Psoas muscle (tissue), 8 donors: ENCODE data around the gene SLBP. TPM values are rescaled to one million over a fixed set of nuclear protein-coding genes. Genes with fewer than 3 reads are reported as not detected.

Experiments used
- ATAC-seq, 4 donors: fragments of 200-7000 bp; cut with Tn5 transposase; one replicate each; pipeline ENCODE4 v1.9.1; 2020; ENCODE audit warnings: moderate library complexity in 3 of 4, mild to moderate bottlenecking in 2 of 4
- DNase-seq, 2 donors: peaks; one replicate each; pipeline ENCODE4 v3.0.0-alpha.2; 2020
- H3K27ac ChIP-seq: fragments of 200-600 bp; one replicate; pipeline ENCODE4 v1.8.0; 2022
- H3K27me3 ChIP-seq, 3 donors: fragments of 200-600 bp in 1 of 3; one replicate each; pipeline versions ENCODE4 v1.6.1 to v1.8.0; 2013 to 2022; ENCODE audit warnings: low read length in 2 of 3, mild to moderate bottlenecking in 2 of 3, moderate library complexity in 1 of 3; ENCODE audit not compliant: insufficient read depth in 3 of 3
- H3K36me3 ChIP-seq, 2 donors: fragments of 200-600 bp in 1 of 2; one replicate each; pipeline versions ENCODE4 v1.6.1 to v1.8.0; 2013 to 2022; ENCODE audit warnings: low read depth in 1 of 2, mild to moderate bottlenecking in 1 of 2, moderate library complexity in 1 of 2; ENCODE audit not compliant: insufficient read depth in 1 of 2
- H3K4me1 ChIP-seq: fragments of 200-600 bp; one replicate; pipeline ENCODE4 v1.8.0; 2022
- H3K4me3 ChIP-seq: fragments of 200-600 bp; one replicate; pipeline ENCODE4 v1.8.0; 2022; ENCODE audit warnings: mild to moderate bottlenecking
- H3K9me3 ChIP-seq: fragments of 200-600 bp; one replicate; pipeline ENCODE4 v1.8.0; 2022
- CTCF ChIP-seq: fragments of 200-600 bp; IDR thresholded peaks from one replicate; pipeline ENCODE4 v1.8.0; 2022; ENCODE audit warnings: antibody characterized with exemption
- WGBS, 3 donors: extraction: QIAGEN DNeasy Blood & Tissue Kit; methylation state at CpG; one replicate each; pipeline versions ENCODE4 v1.1.6 to v1.1.7; 2013; 5-methylcytosine and 5-hydroxymethylcytosine counted together
- intact Hi-C, 2 donors: fragments of 100-400 bp; cut with DNase I; formaldehyde crosslinking; loops; one replicate each; pipeline versions ENCODE4 v1.11.0 to v1.14.2; 2022
- polyA plus RNA-seq, 3 donors: library from polyadenylated mRNA; stranded (reverse); fragments of 200-250 nt; gene quantifications; one replicate each; pipeline ENCODE4 v1.2.3, GENCODE V29; 2013
- total RNA-seq, 4 donors: library from RNA; stranded (reverse); fragmentation: NEBNext Ultra II Directional in 2 of 4; extraction: Animal tissue kit (Norgen Biotek cat#: 25700) in 2 of 4; gene quantifications; one replicate each; pipeline versions ENCODE4 v1.2.1 to v1.2.4, GENCODE V29; 2021 to 2023
- donor health status: healthy with polysubstance abuse.
- donor health status: DM: no; HTN: no; CAD: no; lungs with moderate emphysema.
- donor health status: Bipolar disorder and iron deficiency.
- donor health status: healthy.
- donor health status: DM: yes; HTN: yes; CAD: no.
- donor health status: DM: no; HTN: no; CAD: no.
- donor health status: DM: no; HTN: no; CAD: no.
- donor health status: DM: yes; HTN: yes; CAD: no.

The SLBP gene
- total and polyA plus RNA-seq, 7 donors: 15.4 to 18.8 (median 16.3) TPM

GRCh38 chr4:1656132-1656531 is 56.0 kb downstream of the SLBP start:
- DNase-seq: no peak
- 86 to 94% (median 93%) methylated on average over 5 of the region's 5 CpGs for WGBS, 3 donors
- ATAC-seq: no peak
- TF ChIP-seq CTCF: no peak
- Histone ChIP-seq H3K27ac (no peak overlapping the region), H3K4me3 (no peak overlapping the region), H3K9me3 (no peaks in the 10 kb centered on the region), H3K4me1 (no peaks in the 10 kb centered on the region), H3K27me3 (no peaks in the 10 kb centered on the region), H3K36me3 (no peaks in the 10 kb centered on the region)
- intact Hi-C loops: no loop called here

GRCh38 chr4:1655676-1656075 is 56.4 kb downstream of the SLBP start:
- H3K27me3 ChIP-seq: no peaks in the 10 kb centered on the region
- TF ChIP-seq CTCF: no peak
- no peaks in the 10 kb centered on the region for H3K36me3 ChIP-seq
- DNase-seq (no peak), ATAC-seq (no peak)
- 90 to 94% (median 91%) methylated on average over 18 of the region's 18 CpGs for WGBS, 3 donors
- intact Hi-C loops: no loop called here
- no peaks in the 10 kb centered on the region for H3K9me3 ChIP-seq
- H3K27ac ChIP-seq: no peak overlapping the region
- no peaks in the 10 kb centered on the region for H3K4me1 ChIP-seq
- no peak overlapping the region for H3K4me3 ChIP-seq

- intact Hi-C loops: no loop called here
- Histone ChIP-seq H3K36me3 (no peaks in the 10 kb centered on the region), H3K27me3 (no peaks in the 10 kb centered on the region), H3K4me3 (no peak overlapping the region), H3K4me1 (no peaks in the 10 kb centered on the region), H3K27ac (no peak overlapping the region), H3K9me3 (no peaks in the 10 kb centered on the region)
- no peak for ATAC-seq
- no peak for TF ChIP-seq CTCF
- DNase-seq: no peak
- WGBS, 3 donors: 97% methylated on average over 42 to 47 of the region's 47 CpGs
Observed at GRCh38 chr4:1655081-1655480, 57.0 kb downstream of the SLBP start.

GRCh38 chr4:1654216-1654955 is 57.7 kb downstream of the SLBP start:
- WGBS, 3 donors: 86 to 89% (median 88%) methylated on average over 22 to 23 of the region's 23 CpGs
- TF ChIP-seq CTCF: no peak
- Histone ChIP-seq H3K36me3 (no peaks in the 10 kb centered on the region), H3K4me3 (no peak overlapping the region), H3K27ac (no peak overlapping the region), H3K27me3 (no peaks in the 10 kb centered on the region), H3K9me3 (no peaks in the 10 kb centered on the region), H3K4me1 (no peaks in the 10 kb centered on the region)
- ATAC-seq: no peak
- DNase-seq: no peak
- intact Hi-C loops: no loop called here

GRCh38 chr4:1653776-1654175 is 58.3 kb downstream of the SLBP start:
- H3K27ac ChIP-seq: no peak overlapping the region
- 74 to 80% (median 76%) methylated on average over 9 to 10 of the region's 10 CpGs for WGBS, 3 donors
- intact Hi-C loops: no loop called here
- no peaks in the 10 kb centered on the region for H3K36me3 ChIP-seq
- DNase-seq (no peak), ATAC-seq (no peak)
- TF ChIP-seq CTCF: no peak
- no peaks in the 10 kb centered on the region for H3K27me3 ChIP-seq
- H3K4me3 ChIP-seq: no peak overlapping the region
- no peaks in the 10 kb centered on the region for H3K4me1 ChIP-seq
- H3K9me3 ChIP-seq: no peaks in the 10 kb centered on the region
